GM12878 (cell line): ENCODE results near the gene ELL2. TPM values are rescaled to one million over a fixed set of nuclear protein-coding genes. Genes with fewer than 3 reads are reported as not detected.

Source experiments
- ATAC-seq: fragments of 200-7000 bp; cut with Tn5 transposase; 3 replicates; pipeline ENCODE4 v1.9.1; 2020; ENCODE audit warnings: mild to moderate bottlenecking, moderate library complexity
- BruUV-seq: library from RNA; stranded (reverse); fragments of 400-500 nt; replicated peaks from 2 replicates; lab custom pipeline; 2021; lab: Mats Ljungman, UMichigan
- CTCF ChIA-PET: fragments of 300-600 bp; sonication (Branson Sonifier 250); formaldehyde crosslinking; extraction: SDS; loops from one replicate; lab custom pipeline; 2021; ENCODE audit warnings: inconsistent platforms; lab: Yijun Ruan, JAX
- POLR2A ChIA-PET: fragments of 350-600 bp; formaldehyde crosslinking; extraction: SDS; loops from one replicate; lab custom pipeline; 2021; ENCODE audit warnings: inconsistent platforms; lab: Charles Lee
- RAD21 ChIA-PET: fragments of 300-600 bp; sonication (Branson Sonifier 250); formaldehyde crosslinking; loops from one replicate; lab custom pipeline; 2023; ENCODE audit warnings: antibody characterized with exemption; ENCODE audit not compliant: unreplicated experiment; lab: Charles Lee
- SMC1A ChIA-PET: fragments of 300-600 bp; sonication (Branson Sonifier 250); formaldehyde crosslinking; loops from one replicate; lab custom pipeline; 2023; ENCODE audit not compliant: unreplicated experiment, uncharacterized antibody; lab: Charles Lee
- DNase-seq: peaks from one replicate; pipeline ENCODE4 v3.0.0-alpha.2; 2011; ENCODE audit warnings: low read depth, low spot score
- FAIRE-seq: peaks from 3 replicates; lab custom pipeline; 2011; peaks lifted over from hg19 to GRCh38; lab: Jason Lieb, UNC
- H2AFZ ChIP-seq: 2 replicates; pipeline ENCODE4 v1.6.0; 2011; ENCODE audit warnings: low read depth, low read length, control low read depth; ENCODE audit not compliant: control insufficient read depth
- H3K27ac ChIP-seq: 2 replicates; pipeline ENCODE4 v1.5.1; 2011; ENCODE audit warnings: control low read depth; ENCODE audit not compliant: control insufficient read depth, insufficient read depth
- H3K27me3 ChIP-seq, 2 experiments: replicated peaks in 1 of 2; 2 replicates each; pipeline versions ENCODE4 v1.6.0 to v1.6.1; 2011; ENCODE audit warnings: low read length in 1 of 2; ENCODE audit not compliant: control insufficient read depth in 2 of 2, insufficient read depth in 2 of 2
- H3K36me3 ChIP-seq, 2 experiments: 2 replicates each; pipeline ENCODE4 v1.5.1; 2011; ENCODE audit warnings: low read length in 1 of 2; ENCODE audit not compliant: control insufficient read depth in 2 of 2, insufficient read depth in 2 of 2
- H3K4me1 ChIP-seq: 2 replicates; pipeline ENCODE4 v1.6.1; 2011; ENCODE audit warnings: mild to moderate bottlenecking, low read length, moderate library complexity, mixed read lengths; ENCODE audit not compliant: control insufficient read depth, insufficient read depth
- H3K4me2 ChIP-seq: 2 replicates; pipeline ENCODE4 v1.6.0; 2011; ENCODE audit warnings: control low read depth; ENCODE audit not compliant: control insufficient read depth, insufficient read depth
- H3K4me3 ChIP-seq: fragments of 200-600 bp; sonication (generic); 2 replicates; pipeline ENCODE4 v1.5.1; 2016
- H3K79me2 ChIP-seq: 2 replicates; pipeline ENCODE4 v1.6.0; 2011; ENCODE audit warnings: low read length; ENCODE audit not compliant: control insufficient read depth, insufficient read depth
- H3K9ac ChIP-seq: 2 replicates; pipeline ENCODE4 v1.8.0; 2011; ENCODE audit warnings: low read length, control low read depth, mixed read lengths; ENCODE audit not compliant: control insufficient read depth, insufficient read depth
- H3K9me3 ChIP-seq: replicated peaks from 3 replicates; pipeline ENCODE4 v1.5.1; 2011; ENCODE audit warnings: mild to moderate bottlenecking, low read length; ENCODE audit not compliant: control insufficient read depth, insufficient read depth
- H4K20me1 ChIP-seq: 2 replicates; pipeline ENCODE4 v1.6.0; 2011; ENCODE audit not compliant: control insufficient read depth, insufficient read depth
- BHLHE40 ChIP-seq, 2 experiments: fragments of 450-650 bp in 1 of 2; IDR thresholded peaks; 2 replicates each; pipeline ENCODE4 v1.6.1; 2011 to 2017; ENCODE audit warnings: low read depth in 2 of 2, borderline replicate concordance in 1 of 2, improper control_type of control experiment in 1 of 2, low read length in 1 of 2, mild to moderate bottlenecking in 1 of 2
- MEF2B ChIP-seq: fragments of 450-650 bp; IDR thresholded peaks from 2 replicates; pipeline ENCODE4 v1.6.1; 2018; ENCODE audit warnings: mild to moderate bottlenecking, moderate library complexity; ENCODE audit not compliant: partially characterized antibody, poor library complexity, severe bottlenecking
- MLLT1 ChIP-seq: fragments of 450-650 bp; IDR thresholded peaks from 2 replicates; pipeline ENCODE4 v1.6.1; 2016; ENCODE audit warnings: mild to moderate bottlenecking
- NBN ChIP-seq: fragments of 450-650 bp; IDR thresholded peaks from 2 replicates; pipeline ENCODE4 v1.6.1; 2016
- RB1 ChIP-seq: fragments of 450-650 bp; formaldehyde crosslinking; IDR thresholded peaks from 2 replicates; pipeline ENCODE4 v1.6.1; 2017; ENCODE audit warnings: mild to moderate bottlenecking, borderline replicate concordance
- SREBF1 ChIP-seq: IDR thresholded peaks from 2 replicates; pipeline ENCODE4 v1.6.1; 2012; ENCODE audit warnings: mild to moderate bottlenecking, low read length
- SUPT20H ChIP-seq: IDR thresholded peaks from 2 replicates; pipeline ENCODE4 v1.6.1; 2011; ENCODE audit warnings: low read depth, mild to moderate bottlenecking, low read length, moderate library complexity, borderline replicate concordance; ENCODE audit not compliant: control insufficient read depth
- WGBS: methylation state at CpG from one replicate; pipeline ENCODE4 v1.1.6; 2016; ENCODE audit warnings: low lambda C conversion rate; ENCODE audit not compliant: insufficient replicate concordance, insufficient coverage; ENCODE audit errors: missing lambda C conversion rate; 5-methylcytosine and 5-hydroxymethylcytosine counted together
- in situ Hi-C: fragments of 300-500 bp; cut with MboI; formaldehyde crosslinking; loops from 9 replicates; pipeline ENCODE4 v1.14.3; 2018; ENCODE audit warnings: mixed read lengths
- intact Hi-C: fragments of 100-400 bp; cut with micrococcal nuclease; formaldehyde crosslinking; loops from one replicate; pipeline ENCODE4 v1.14.2; 2022; ENCODE audit not compliant: unreplicated experiment
- polyA plus RNA-seq, 11 experiments: library from polyadenylated mRNA; depleted of rRNA in 4 of 11; unstranded in 6 of 11; stranded (reverse) in 5 of 11; fragments of >200 nt; fragmentation: Nextera tagmentation in 4 of 11; fragmentation: Illumina TruSeq in 1 of 11; extraction: Ambion mirVana in 4 of 11; extraction: Trizol in 1 of 11; gene quantifications; 1 replicate in 1 of 11; 2 replicates in 10 of 11; pipeline versions ENCODE4 v1.2.1 to v1.2.3, GENCODE V29; 2011 to 2016; ENCODE audit warnings: inconsistent platforms in 2 of 11, missing spikeins in 2 of 11, low read depth in 1 of 11
- total RNA-seq, 4 experiments: library from RNA; depleted of rRNA in 3 of 4; stranded (reverse); fragments of >200 nt in 3 of 4; fragmentation: Illumina TruSeq in 1 of 4; extraction: Trizol in 1 of 4; gene quantifications; 2 replicates each; pipeline versions ENCODE4 v1.2.1 to v1.2.3, GENCODE V29; 2013 to 2021
- TF ChIP-seq, protein P1 (sequence below): fragments of 450-650 bp; formaldehyde crosslinking; IDR thresholded peaks from 2 replicates; pipeline ENCODE4 v1.5.0; 2022; ENCODE audit warnings: mild to moderate bottlenecking, missing genetic modification characterization

ELL2 gene
- total and polyA plus RNA-seq, 10 of the 15 experiments (the other 5 are each of a cell fraction or from before 2014, with no cell fraction given): 24.2 to 91.4 (median 57.4) TPM

GRCh38 chr5:95910521-95910920, 51.1 kb downstream of the ELL2 start:
- Histone ChIP-seq H3K9ac (no peak overlapping the region), H3K4me3 (no peak overlapping the region), H3K27me3 (no peaks in the 10 kb centered on the region), H4K20me1 (no peaks in the 10 kb centered on the region), H3K4me2 (no peak overlapping the region), H3K4me1 (peaks cover 11% of the 10 kb centered on the region), H3K9me3 (no peaks in the 10 kb centered on the region; the same call in 2 of the 3 replicates), H3K79me2 (peaks cover 7% of the 10 kb centered on the region), H3K36me3 (peaks cover 2 to 12% of the 10 kb centered on the region in 2 experiments; a peak in 3 of 4 replicates), H2AFZ (no peak overlapping the region), H3K27ac (no peak overlapping the region)
- CTCF ChIA-PET: no interaction called here
- in situ Hi-C loops (no loop called here), intact Hi-C loops (no loop called here)
- DNase-seq (no peak), FAIRE-seq (no peak), ATAC-seq (no peak)
- no TSS peak for BruUV-seq
- RAD21 ChIA-PET: interaction anchor here (1.0 kb wide), 1 partner anchor 41 kb away, joined by 3 read pairs; no protein-coding TSS in a partner anchor
- POLR2A ChIA-PET: interaction anchor here (0.7 kb wide), 1 partner anchor 108 kb away, joined by 5 read pairs; no protein-coding TSS in a partner anchor
- TF ChIP-seq SUPT20H (no peak), MLLT1 (no peak)
- SMC1A ChIA-PET: interaction anchor here (0.5 to 3.2 kb wide), 3 partner anchors 14 to 58 kb away, joined by 3 to 23 read pairs (median 3); no protein-coding TSS in a partner anchor
- WGBS: 97% methylated on average over 4 of the region's 4 CpGs

DNA sequence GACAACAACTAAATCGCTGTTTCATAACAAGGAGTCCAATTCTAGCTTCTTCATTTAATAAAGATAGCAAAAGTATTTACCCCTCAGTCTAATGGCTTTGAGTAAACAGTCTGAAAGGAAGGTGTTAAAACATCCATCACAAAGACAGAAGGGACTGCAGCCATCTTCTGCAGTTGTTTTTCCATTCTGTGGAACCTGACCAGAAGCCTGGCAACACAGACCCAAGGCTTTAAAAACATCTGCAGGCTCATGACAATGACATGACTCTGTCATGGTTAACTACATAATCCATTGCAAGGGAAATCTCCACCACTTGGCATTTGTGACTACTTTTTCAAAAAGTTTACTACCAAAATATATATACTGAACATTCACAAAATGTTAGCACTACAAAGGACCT, 51.9 kb downstream of the ELL2 start:
- Histone ChIP-seq H4K20me1 (no peaks in the 10 kb centered on the region), H3K27ac (no peak overlapping the region), H3K79me2 (peaks cover 7% of the 10 kb centered on the region), H3K36me3 (peaks cover 2 to 15% of the 10 kb centered on the region in 2 experiments; a peak in 3 of 4 replicates), H3K27me3 (no peaks in the 10 kb centered on the region), H3K4me3 (no peak overlapping the region), H3K4me2 (no peak overlapping the region), H3K4me1 (peaks cover 11% of the 10 kb centered on the region), H3K9ac (no peak overlapping the region), H3K9me3 (no peaks in the 10 kb centered on the region; the same call in 2 of the 3 replicates), H2AFZ (no peak overlapping the region)
- CTCF ChIA-PET: no interaction called here
- RAD21 ChIA-PET: interaction anchor here (2.8 kb wide), 1 partner anchor 15 kb away, joined by 33 read pairs; no protein-coding TSS in a partner anchor
- BruUV-seq: no TSS peak
- WGBS: 100% methylated on average over 1 of the region's 1 CpG
- SMC1A ChIA-PET: interaction anchor here (4.2 kb wide), 1 partner anchor 48 kb away, joined by 48 read pairs; no protein-coding TSS in a partner anchor
- FAIRE-seq: no peak
- TF ChIP-seq RB1 (no peak), BHLHE40 (IDR thresholded peaks at IDR 0.05; ENCODE audit: borderline replicate concordance in 1 of 2, low read depth in 2 of 2, low read length in 1 of 2) (no peak), SREBF1 (no peak), MEF2B (no peak), NBN (no peak)
- TF ChIP-seq, protein P1, sequence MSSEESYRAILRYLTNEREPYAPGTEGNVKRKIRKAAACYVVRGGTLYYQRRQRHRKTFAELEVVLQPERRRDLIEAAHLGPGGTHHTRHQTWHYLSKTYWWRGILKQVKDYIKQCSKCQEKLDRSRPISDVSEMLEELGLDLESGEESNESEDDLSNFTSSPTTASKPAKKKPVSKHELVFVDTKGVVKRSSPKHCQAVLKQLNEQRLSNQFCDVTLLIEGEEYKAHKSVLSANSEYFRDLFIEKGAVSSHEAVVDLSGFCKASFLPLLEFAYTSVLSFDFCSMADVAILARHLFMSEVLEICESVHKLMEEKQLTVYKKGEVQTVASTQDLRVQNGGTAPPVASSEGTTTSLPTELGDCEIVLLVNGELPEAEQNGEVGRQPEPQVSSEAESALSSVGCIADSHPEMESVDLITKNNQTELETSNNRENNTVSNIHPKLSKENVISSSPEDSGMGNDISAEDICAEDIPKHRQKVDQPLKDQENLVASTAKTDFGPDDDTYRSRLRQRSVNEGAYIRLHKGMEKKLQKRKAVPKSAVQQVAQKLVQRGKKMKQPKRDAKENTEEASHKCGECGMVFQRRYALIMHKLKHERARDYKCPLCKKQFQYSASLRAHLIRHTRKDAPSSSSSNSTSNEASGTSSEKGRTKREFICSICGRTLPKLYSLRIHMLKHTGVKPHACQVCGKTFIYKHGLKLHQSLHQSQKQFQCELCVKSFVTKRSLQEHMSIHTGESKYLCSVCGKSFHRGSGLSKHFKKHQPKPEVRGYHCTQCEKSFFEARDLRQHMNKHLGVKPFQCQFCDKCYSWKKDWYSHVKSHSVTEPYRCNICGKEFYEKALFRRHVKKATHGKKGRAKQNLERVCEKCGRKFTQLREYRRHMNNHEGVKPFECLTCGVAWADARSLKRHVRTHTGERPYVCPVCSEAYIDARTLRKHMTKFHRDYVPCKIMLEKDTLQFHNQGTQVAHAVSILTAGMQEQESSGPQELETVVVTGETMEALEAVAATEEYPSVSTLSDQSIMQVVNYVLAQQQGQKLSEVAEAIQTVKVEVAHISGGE (CRISPR knock-in tag): no peak
- in situ Hi-C loops: no loop called here
- DNase-seq: no peak
- ATAC-seq: no peak
- POLR2A ChIA-PET: no interaction called here
- intact Hi-C loops: no loop called here
